Measurements from ENCODE around the gene NELL1. TPM values are rescaled to one million over a fixed set of nuclear protein-coding genes. Genes with fewer than 3 reads are reported as not detected.

The NELL1 gene
- total RNA-seq, 2 donors from 2014 or later: not detected

DNA sequence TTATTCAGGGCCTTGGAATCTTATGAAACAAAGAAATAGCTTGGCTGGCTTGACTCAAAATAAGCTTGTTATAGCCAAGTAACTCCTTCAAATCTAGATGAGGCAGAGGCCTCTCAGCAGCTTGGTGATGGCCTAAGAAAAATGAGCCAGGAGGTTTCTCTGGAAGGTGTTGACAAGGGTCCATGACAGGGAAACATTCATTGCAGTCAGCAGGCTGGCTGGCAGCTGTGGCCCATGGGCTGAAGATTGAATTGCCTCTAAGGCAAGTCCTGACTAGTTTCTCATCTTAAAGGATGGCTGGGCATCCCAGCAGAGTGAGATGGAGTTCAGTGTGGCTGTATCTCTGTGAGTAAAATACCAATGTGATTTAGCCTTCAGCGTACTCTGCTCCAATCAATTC is 441.0 kb downstream of the NELL1 start:
- Histone ChIP-seq H3K36me3 (replicated peaks in 1 of 2; ENCODE audit: insufficient read depth in 1 of 2, low read depth in 2 of 2) (no peaks in the 10 kb centered on the region), H3K27me3 (no peaks in the 10 kb centered on the region), H3K4me3 (no peak overlapping the region), H3K27ac (no peak overlapping the region), H3K4me1 (no peaks in the 10 kb centered on the region), H3K9me3 (no peaks in the 10 kb centered on the region)
- intact Hi-C loops (cut with DNase I): no loop called here
- ATAC-seq (no peak), DNase-seq (no peak)
- TF ChIP-seq CTCF (IDR thresholded peaks at IDR 0.05): no peak
- TF ChIP-seq POLR2A (IDR thresholded peaks at IDR 0.05): no peak
- 67 to 81% methylated on average over 1 of the region's 1 CpG for WGBS, 2 donors

DNA sequence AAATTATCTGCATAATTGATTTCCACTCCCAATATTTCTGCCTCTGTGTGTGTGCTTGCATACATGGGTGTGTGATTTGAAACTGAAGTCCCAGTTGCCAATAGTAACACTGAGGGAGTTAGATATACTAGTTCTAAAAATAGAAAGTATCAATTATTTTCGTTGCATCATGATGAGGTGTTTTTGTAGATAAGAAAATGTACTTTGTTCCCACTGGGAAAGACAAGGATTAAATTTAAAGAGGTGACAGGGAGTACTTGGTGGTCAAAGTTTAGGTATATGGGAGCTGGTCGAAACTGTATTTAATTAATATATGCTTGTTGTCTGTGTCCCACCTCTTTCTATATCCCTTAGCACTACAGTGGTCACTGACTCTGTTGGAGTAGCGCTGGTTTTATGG is 444.5 kb downstream of the NELL1 start:
- Histone ChIP-seq H3K4me3 (no peak overlapping the region), H3K9me3 (no peaks in the 10 kb centered on the region), H3K27me3 (no peaks in the 10 kb centered on the region), H3K36me3 (replicated peaks in 1 of 2; ENCODE audit: insufficient read depth in 1 of 2, low read depth in 2 of 2) (no peaks in the 10 kb centered on the region), H3K4me1 (no peaks in the 10 kb centered on the region), H3K27ac (no peak overlapping the region)
- DNase-seq (no peak), ATAC-seq (no peak)
- TF ChIP-seq POLR2A (IDR thresholded peaks at IDR 0.05): no peak
- no peak for TF ChIP-seq CTCF (IDR thresholded peaks at IDR 0.05)
- 44 to 48% methylated on average over 3 of the region's 3 CpGs for WGBS, 2 donors
- intact Hi-C loops (cut with DNase I): no loop called here

- TF ChIP-seq POLR2A (IDR thresholded peaks at IDR 0.05) (no peak), CTCF (IDR thresholded peaks at IDR 0.05) (no peak)
- H3K9me3 ChIP-seq: no peaks in the 10 kb centered on the region
- no peaks in the 10 kb centered on the region for H3K27me3 ChIP-seq
- WGBS, 2 donors: 64 to 67% methylated on average over 1 of the region's 1 CpG
- no peak overlapping the region for H3K4me3 ChIP-seq
- intact Hi-C loops (cut with DNase I): no loop called here
- DNase-seq (no peak), ATAC-seq (no peak)
- H3K36me3 ChIP-seq (replicated peaks in 1 of 2; ENCODE audit: insufficient read depth in 1 of 2, low read depth in 2 of 2): no peaks in the 10 kb centered on the region
- no peak overlapping the region for H3K27ac ChIP-seq
- H3K4me1 ChIP-seq: no peaks in the 10 kb centered on the region
These were observed 446.6 kb downstream of the NELL1 start for GRCh38 chr11:21116009-21116408.

GRCh38 chr11:21119411-21119810 is 450.0 kb downstream of the NELL1 start:
- Histone ChIP-seq H3K36me3 (replicated peaks in 1 of 2; ENCODE audit: insufficient read depth in 1 of 2, low read depth in 2 of 2) (no peaks in the 10 kb centered on the region), H3K9me3 (no peaks in the 10 kb centered on the region), H3K27ac (no peak overlapping the region), H3K4me3 (no peak overlapping the region), H3K4me1 (no peaks in the 10 kb centered on the region), H3K27me3 (no peaks in the 10 kb centered on the region)
- intact Hi-C loops (cut with DNase I): no loop called here
- ATAC-seq: no peak
- no peak for TF ChIP-seq CTCF (IDR thresholded peaks at IDR 0.05)
- TF ChIP-seq POLR2A (IDR thresholded peaks at IDR 0.05): no peak
- WGBS, 2 donors: 20 to 25% methylated on average over 3 of the region's 3 CpGs
- DNase-seq: no peak

GRCh38 chr11:21121991-21122390 is 452.6 kb downstream of the NELL1 start:
- no peaks in the 10 kb centered on the region for H3K9me3 ChIP-seq
- H3K36me3 ChIP-seq (replicated peaks in 1 of 2; ENCODE audit: insufficient read depth in 1 of 2, low read depth in 2 of 2): no peaks in the 10 kb centered on the region
- H3K4me3 ChIP-seq: no peak overlapping the region
- no peaks in the 10 kb centered on the region for H3K27me3 ChIP-seq
- TF ChIP-seq CTCF (IDR thresholded peaks at IDR 0.05): no peak
- TF ChIP-seq POLR2A (IDR thresholded peaks at IDR 0.05): no peak
- no peaks in the 10 kb centered on the region for H3K4me1 ChIP-seq
- 94 to 95% methylated on average over 1 of the region's 1 CpG for WGBS, 2 donors
- DNase-seq (no peak), ATAC-seq (no peak)
- intact Hi-C loops (cut with DNase I): no loop called here
- H3K27ac ChIP-seq: no peak overlapping the region

Data from body of pancreas (tissue), 4 donors.